H1 (cell line): Measurements from ENCODE around the gene PRKAR2B. TPM values are rescaled to one million over a fixed set of nuclear protein-coding genes. Genes with fewer than 3 reads are reported as not detected.

Source experiments
- CTCF ChIA-PET: fragments of 300-600 bp; sonication (Branson Sonifier 250); formaldehyde crosslinking; loops from one replicate; lab custom pipeline; 2021; ENCODE audit not compliant: partially characterized antibody; lab: Charles Lee
- POLR2A ChIA-PET: fragments of 300-600 bp; sonication (Branson Sonifier 250); formaldehyde crosslinking; loops from one replicate; lab custom pipeline; 2021; ENCODE audit warnings: inconsistent platforms; ENCODE audit not compliant: partially characterized antibody; lab: Charles Lee
- DNase-seq, 2 experiments: peaks; one replicate each; pipeline versions ENCODE4 v3.0.0 to v3.0.0-alpha.2; 2010 to 2022; ENCODE audit warnings: low spot score in 2 of 2, low read depth in 1 of 2, mixed read lengths in 1 of 2
- FAIRE-seq: peaks from 2 replicates; lab custom pipeline; 2011; peaks lifted over from hg19 to GRCh38; lab: Jason Lieb, UNC
- H2AFZ ChIP-seq: 2 replicates; pipeline ENCODE4 v1.8.1; 2012; ENCODE audit warnings: low read length, inconsistent platforms
- H2AK5ac ChIP-seq: 2 replicates; pipeline ENCODE4 v1.6.1; 2013; ENCODE audit warnings: low read depth, low read length
- H2BK120ac ChIP-seq: replicated peaks from 2 replicates; pipeline ENCODE3; 2013; ENCODE audit warnings: low read depth, low read length, inconsistent platforms
- H2BK12ac ChIP-seq: 2 replicates; pipeline ENCODE4 v1.6.1; 2013; ENCODE audit warnings: low read depth, low read length
- H2BK15ac ChIP-seq: 2 replicates; pipeline ENCODE4 v1.6.1; 2013; ENCODE audit warnings: low read length
- H2BK20ac ChIP-seq: 2 replicates; pipeline ENCODE4 v1.6.1; 2013; ENCODE audit warnings: low read length
- H2BK5ac ChIP-seq: 2 replicates; pipeline ENCODE4 v1.6.1; 2013; ENCODE audit warnings: low read depth, low read length
- H3K14ac ChIP-seq: 2 replicates; pipeline ENCODE4 v1.6.1; 2013; ENCODE audit warnings: inconsistent platforms; ENCODE audit not compliant: insufficient read length
- H3K18ac ChIP-seq: 2 replicates; pipeline ENCODE4 v1.6.1; 2013; ENCODE audit warnings: low read length; ENCODE audit errors: extremely low read depth
- H3K23ac ChIP-seq: 2 replicates; pipeline ENCODE4 v1.6.1; 2013; ENCODE audit warnings: inconsistent platforms; ENCODE audit not compliant: insufficient read length
- H3K23me2 ChIP-seq: 2 replicates; pipeline ENCODE4 v1.6.1; 2013; ENCODE audit warnings: low read depth, low read length
- H3K27ac ChIP-seq: 2 replicates; pipeline ENCODE4 v1.6.1; 2011; ENCODE audit warnings: low read depth, low read length, inconsistent platforms
- H3K27me3 ChIP-seq, 4 experiments: replicated peaks in 1 of 4; 1 replicate in 1 of 4; 2 replicates in 3 of 4; pipeline versions ENCODE4 v1.6.1 to v1.8.1; 2011 to 2013; ENCODE audit warnings: low read length in 3 of 4, mild to moderate bottlenecking in 3 of 4, inconsistent platforms in 2 of 4, mixed read lengths in 2 of 4, moderate library complexity in 1 of 4; ENCODE audit not compliant: control insufficient read depth in 3 of 4, insufficient read depth in 3 of 4; ENCODE audit errors: extremely low read depth in 1 of 4
- H3K36me3 ChIP-seq, 4 experiments: 2 replicates each; pipeline versions ENCODE4 v1.6.1 to v1.8.1; 2011 to 2013; ENCODE audit warnings: mild to moderate bottlenecking in 4 of 4, low read length in 3 of 4, moderate library complexity in 2 of 4, control low read depth in 1 of 4, inconsistent platforms in 1 of 4; ENCODE audit not compliant: insufficient read depth in 4 of 4, control insufficient read depth in 2 of 4
- H3K4ac ChIP-seq: replicated peaks from 2 replicates; pipeline ENCODE3; 2013; ENCODE audit warnings: low read length, low read depth, mixed read lengths, inconsistent platforms; ENCODE audit not compliant: insufficient read length
- H3K4me1 ChIP-seq, 4 experiments: replicated peaks in 1 of 4; 1 replicate in 1 of 4; 2 replicates in 3 of 4; pipeline versions ENCODE4 v1.6.1 to v1.8.1; 2011 to 2013; ENCODE audit warnings: low read length in 3 of 4, inconsistent platforms in 2 of 4, mixed read lengths in 1 of 4; ENCODE audit not compliant: insufficient read depth in 4 of 4, control insufficient read depth in 3 of 4
- H3K4me2 ChIP-seq, 2 experiments: 2 replicates each; pipeline versions ENCODE4 v1.6.1 to v1.8.1; 2011 to 2013; ENCODE audit warnings: low read depth in 2 of 2, low read length in 2 of 2, control low read depth in 1 of 2, inconsistent platforms in 1 of 2, mild to moderate bottlenecking in 1 of 2; ENCODE audit not compliant: insufficient read depth in 1 of 2
- H3K4me3 ChIP-seq, 4 experiments: fragments of 200-600, 300-600 bp in 1 of 4; sonication (generic), shearing (Covaris generic), sonication (Bioruptor Twin) in 1 of 4; 2 replicates each; pipeline versions ENCODE4 v1.5.1 to v1.8.1; 2011 to 2016; ENCODE audit warnings: low read length in 4 of 4, low read depth in 3 of 4, control low read depth in 2 of 4, inconsistent platforms in 2 of 4, mild to moderate bottlenecking in 2 of 4, mixed read lengths in 1 of 4, moderate library complexity in 1 of 4; ENCODE audit not compliant: insufficient read depth in 2 of 4; ENCODE audit errors: extremely low read depth in 1 of 4
- H3K56ac ChIP-seq: replicated peaks from 2 replicates; pipeline ENCODE3; 2013; ENCODE audit warnings: low read depth, mild to moderate bottlenecking, mixed read lengths, low read length, inconsistent platforms; ENCODE audit not compliant: insufficient read length
- H3K79me1 ChIP-seq: 2 replicates; pipeline ENCODE4 v1.6.1; 2013; ENCODE audit warnings: low read depth, low read length, control low read depth
- H3K79me2 ChIP-seq, 2 experiments: 2 replicates each; pipeline versions ENCODE4 v1.6.1 to v1.8.1; 2012 to 2013; ENCODE audit warnings: low read length in 2 of 2, mild to moderate bottlenecking in 2 of 2, inconsistent platforms in 1 of 2; ENCODE audit not compliant: insufficient read depth in 2 of 2, control insufficient read depth in 1 of 2
- H3K9ac ChIP-seq, 4 experiments: replicated peaks in 1 of 4; 1 replicate in 1 of 4; 2 replicates in 3 of 4; pipeline versions ENCODE4 v1.6.1 to v1.8.1; 2011 to 2013; ENCODE audit warnings: low read depth in 3 of 4, low read length in 3 of 4, control low read depth in 2 of 4, mild to moderate bottlenecking in 2 of 4, moderate library complexity in 2 of 4, inconsistent platforms in 1 of 4; ENCODE audit errors: extremely low read depth in 1 of 4
- H3K9me3 ChIP-seq, 2 experiments: 2 replicates each; pipeline versions ENCODE4 v1.6.1 to v1.8.1; 2012 to 2013; ENCODE audit warnings: mild to moderate bottlenecking in 2 of 2, moderate library complexity in 2 of 2, control low read depth in 1 of 2, inconsistent platforms in 1 of 2, low read depth in 1 of 2, low read length in 1 of 2, mixed read lengths in 1 of 2; ENCODE audit not compliant: insufficient read depth in 2 of 2
- H4K20me1 ChIP-seq, 2 experiments: replicated peaks in 1 of 2; 2 replicates each; pipeline versions ENCODE3 to v1.8.1; 2011 to 2013; ENCODE audit warnings: inconsistent platforms in 2 of 2, low read length in 2 of 2, mild to moderate bottlenecking in 1 of 2; ENCODE audit not compliant: insufficient read depth in 2 of 2, control insufficient read depth in 1 of 2
- H4K5ac ChIP-seq: 2 replicates; pipeline ENCODE4 v1.6.1; 2013; ENCODE audit warnings: low read length, low read depth, mixed read lengths, inconsistent platforms; ENCODE audit not compliant: insufficient read length
- H4K8ac ChIP-seq: 2 replicates; pipeline ENCODE4 v1.8.0; 2013; ENCODE audit warnings: mild to moderate bottlenecking, moderate library complexity, low read length, inconsistent platforms; ENCODE audit not compliant: insufficient read depth; ENCODE audit errors: extremely low read depth
- H4K91ac ChIP-seq: replicated peaks from 2 replicates; pipeline ENCODE3; 2013; ENCODE audit warnings: low read length, mixed read lengths, inconsistent platforms; ENCODE audit not compliant: insufficient read length
- CHD1 ChIP-seq: IDR thresholded peaks from 2 replicates; pipeline ENCODE4 v1.6.1; 2012; ENCODE audit warnings: low read depth, low read length, improper control_type of control experiment
- EGR1 ChIP-seq: IDR thresholded peaks from 2 replicates; pipeline ENCODE4 v1.6.1; 2011; ENCODE audit warnings: low read depth, low read length, borderline replicate concordance
- EZH2 ChIP-seq: fragments of 200-600 bp; sonication (generic); IDR thresholded peaks from 2 replicates; pipeline ENCODE4 v1.7.1; 2012; ENCODE audit warnings: low read depth, mild to moderate bottlenecking, moderate library complexity, low read length, inconsistent platforms; ENCODE audit not compliant: severe bottlenecking
- HDAC2 ChIP-seq, 2 experiments: fragments of 300-600 bp in 1 of 2; sonication (generic) in 1 of 2; IDR thresholded peaks; 2 replicates each; pipeline ENCODE4 v1.6.1; 2011 to 2012; ENCODE audit warnings: low read depth in 2 of 2, low read length in 2 of 2, mild to moderate bottlenecking in 2 of 2, moderate library complexity in 2 of 2, borderline replicate concordance in 1 of 2, inconsistent platforms in 1 of 2
- JUN ChIP-seq: IDR thresholded peaks from 2 replicates; pipeline ENCODE4 v1.6.1; 2011; ENCODE audit warnings: low read depth, mild to moderate bottlenecking, improper control_type of control experiment, low read length
- MAFK ChIP-seq: IDR thresholded peaks from 2 replicates; pipeline ENCODE4 v1.6.1; 2012; ENCODE audit warnings: low read depth, mild to moderate bottlenecking, improper control_type of control experiment, low read length
- MAX ChIP-seq: IDR thresholded peaks from 2 replicates; pipeline ENCODE4 v1.6.1; 2012; ENCODE audit warnings: inconsistent platforms
- POLR2AphosphoS5 ChIP-seq: IDR thresholded peaks from 2 replicates; pipeline ENCODE4 v1.6.1; 2011; ENCODE audit warnings: low read depth, low read length
- SIN3A ChIP-seq, 2 experiments: IDR thresholded peaks in 1 of 2; conservative IDR thresholded peaks in 1 of 2; 2 replicates each; pipeline ENCODE4 v1.6.1; 2011 to 2012; ENCODE audit warnings: low read length in 2 of 2, improper control_type of control experiment in 1 of 2, low read depth in 1 of 2, mild to moderate bottlenecking in 1 of 2
- WGBS, 2 experiments: shearing (Covaris generic) in 1 of 2; methylation state at CpG; one replicate each; pipeline versions ENCODE4 v1.1.6 to v1.1.7; 2013 to 2015; ENCODE audit warnings: low lambda C conversion rate in 2 of 2, mixed read lengths in 2 of 2, inconsistent platforms in 1 of 2, low coverage in 1 of 2, missing lambda C conversion rate in 1 of 2; ENCODE audit not compliant: insufficient replicate concordance in 2 of 2, insufficient coverage in 1 of 2, insufficient read length in 1 of 2; ENCODE audit errors: extremely low coverage in 1 of 2, missing lambda C conversion rate in 1 of 2; 5-methylcytosine and 5-hydroxymethylcytosine counted together
- polyA plus RNA-seq, 7 experiments: library from polyadenylated mRNA; depleted of rRNA in 3 of 7; stranded (reverse) in 5 of 7; unstranded in 2 of 7; fragments of >200 nt in 5 of 7; fragments of 200-250 nt in 2 of 7; gene quantifications; 1 replicate in 5 of 7; 2 replicates in 1 of 7; 4 replicates in 1 of 7; pipeline versions ENCODE4 v1.2.1 to v1.2.3, GENCODE V29; 2011 to 2013; ENCODE audit warnings: missing spikeins in 2 of 7, mixed read lengths in 2 of 7
- total RNA-seq: library from RNA; stranded (reverse); fragmentation: NEBNext Ultra II Directional; extraction: Animal tissue kit (Norgen Biotek cat#: 25700); gene quantifications from 2 replicates; pipeline ENCODE4 v1.2.1, GENCODE V29; 2021
- TF ChIP-seq, protein P1 (sequence below), 3 experiments: IDR thresholded peaks; 1 replicate in 2 of 3; 2 replicates in 1 of 3; pipeline versions ENCODE4 v1.5.1 to v1.6.1; 2011; ENCODE audit warnings: low read length in 3 of 3, mild to moderate bottlenecking in 3 of 3, inconsistent platforms in 2 of 3, low read depth in 1 of 3, moderate library complexity in 1 of 3; ENCODE audit not compliant: insufficient read depth in 1 of 3; ENCODE audit errors: control extremely low read depth in 1 of 3

PRKAR2B gene
- total and polyA plus RNA-seq, 2 of the 8 experiments (the other 6 are each of a cell fraction or from before 2014, with no cell fraction given), result 10.4 to 37.0 TPM

GRCh38 chr7:107105591-107106245 is 61.2 kb downstream of the PRKAR2B start:
- 90% methylated on average over 4 of the region's 4 CpGs; no CpG with 5 or more reads in 1 of the 2 experiments for WGBS, 2 experiments
- Histone ChIP-seq H4K5ac (no peak overlapping the region), H4K20me1 (peaks cover 0 to 2% of the 10 kb centered on the region in 2 experiments), H4K91ac (no peak overlapping the region), H3K18ac (no peak overlapping the region), H2AFZ (no peak overlapping the region), H3K23ac (no peak overlapping the region), H2BK12ac (no peak overlapping the region), H2BK15ac (no peak overlapping the region), H3K4me3 (no peak overlapping the region), H3K23me2 (no peaks in the 10 kb centered on the region), H2AK5ac (no peak overlapping the region), H3K79me1 (0 out of 2 replicates have a peak, but pooled peaks cover 2% of the 10 kb centered on the region), H3K36me3 (no peaks in the 10 kb centered on the region), H2BK20ac (no peak overlapping the region), H3K4me1 (peaks cover 0 to 2% (median 0%) of the 10 kb centered on the region in 4 experiments; a peak in 1 of 7 replicates), H4K8ac (no peak overlapping the region), H3K14ac (no peak overlapping the region), H3K4me2 (no peak overlapping the region), H3K4ac (no peak overlapping the region), H3K27me3 (no peaks in the 10 kb centered on the region), H2BK5ac (no peak overlapping the region), H3K9me3 (no peaks in the 10 kb centered on the region), H3K79me2 (peaks cover 5 to 10% of the 10 kb centered on the region in 2 experiments; a peak in 1 of 4 replicates), H3K9ac (no peak overlapping the region), H3K56ac (no peak overlapping the region), H2BK120ac (no peak overlapping the region), H3K27ac (no peak overlapping the region)
- CTCF ChIA-PET, result no interaction called here
- POLR2A ChIA-PET, result no interaction called here
- FAIRE-seq (no peak), DNase-seq (no peak)
- TF ChIP-seq CHD1, result no peak
- TF ChIP-seq JUN, result no peak
- TF ChIP-seq EGR1, result no peak
- TF ChIP-seq MAFK, result no peak
- TF ChIP-seq MAX, result no peak
- no peak for TF ChIP-seq HDAC2 (IDR thresholded peaks at IDR 0.05; ENCODE audit: borderline replicate concordance in 1 of 2, low read depth in 2 of 2, low read length in 2 of 2)
- TF ChIP-seq, protein P1, sequence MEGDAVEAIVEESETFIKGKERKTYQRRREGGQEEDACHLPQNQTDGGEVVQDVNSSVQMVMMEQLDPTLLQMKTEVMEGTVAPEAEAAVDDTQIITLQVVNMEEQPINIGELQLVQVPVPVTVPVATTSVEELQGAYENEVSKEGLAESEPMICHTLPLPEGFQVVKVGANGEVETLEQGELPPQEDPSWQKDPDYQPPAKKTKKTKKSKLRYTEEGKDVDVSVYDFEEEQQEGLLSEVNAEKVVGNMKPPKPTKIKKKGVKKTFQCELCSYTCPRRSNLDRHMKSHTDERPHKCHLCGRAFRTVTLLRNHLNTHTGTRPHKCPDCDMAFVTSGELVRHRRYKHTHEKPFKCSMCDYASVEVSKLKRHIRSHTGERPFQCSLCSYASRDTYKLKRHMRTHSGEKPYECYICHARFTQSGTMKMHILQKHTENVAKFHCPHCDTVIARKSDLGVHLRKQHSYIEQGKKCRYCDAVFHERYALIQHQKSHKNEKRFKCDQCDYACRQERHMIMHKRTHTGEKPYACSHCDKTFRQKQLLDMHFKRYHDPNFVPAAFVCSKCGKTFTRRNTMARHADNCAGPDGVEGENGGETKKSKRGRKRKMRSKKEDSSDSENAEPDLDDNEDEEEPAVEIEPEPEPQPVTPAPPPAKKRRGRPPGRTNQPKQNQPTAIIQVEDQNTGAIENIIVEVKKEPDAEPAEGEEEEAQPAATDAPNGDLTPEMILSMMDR (IDR thresholded peaks at IDR 0.05; ENCODE audit: control extremely low read depth in 1 of 3, insufficient read depth in 1 of 3, low read depth in 1 of 3, low read length in 3 of 3), result no peak
- no peak for TF ChIP-seq POLR2AphosphoS5
- TF ChIP-seq EZH2, result no peak
- TF ChIP-seq SIN3A (conservative IDR thresholded peaks at IDR 0.05 in 1 of 2, IDR thresholded peaks at IDR 0.05 in 1 of 2; ENCODE audit: low read depth in 1 of 2, low read length in 2 of 2), result no peak
